ENCODE measurements around the gene PREPL. TPM values are rescaled to one million over a fixed set of nuclear protein-coding genes. Genes with fewer than 3 reads are reported as not detected.
A peak's percentile ranks its signal among the peaks of the same experiment; 100 is the strongest.

Gene PREPL
- total RNA-seq, 1 experiment from 2014 or later = 43.0 TPM

DNA sequence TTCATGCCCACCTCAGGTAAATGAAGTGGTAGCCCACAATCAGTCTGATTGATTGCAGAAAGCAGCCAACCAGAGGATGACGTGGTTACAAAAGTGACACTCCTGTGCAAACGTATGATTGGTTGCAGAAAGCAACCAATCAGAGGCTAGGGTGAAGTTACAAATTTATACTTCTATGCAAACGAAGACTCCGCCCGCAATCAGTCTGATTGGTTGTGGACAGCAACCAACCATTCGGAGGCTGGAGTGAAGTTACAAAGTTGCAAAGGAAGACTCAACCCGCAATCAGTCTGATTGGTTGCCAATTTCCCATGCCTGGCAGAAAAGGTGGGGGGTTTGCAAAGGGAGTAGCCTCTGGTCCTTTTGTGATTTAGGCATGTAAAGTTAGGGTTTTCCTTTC is 90.0 kb downstream of the PREPL start:
- H3K4me1 Mint-ChIP-seq (ENCODE audit: low read depth, unreplicated experiment) = peaks cover 60% of the 10 kb centered on the region
- BruUV-seq (replicated peaks) = no TSS peak
- no peaks in the 10 kb centered on the region for H3K27me3 Mint-ChIP-seq (ENCODE audit: unreplicated experiment)

DNA sequence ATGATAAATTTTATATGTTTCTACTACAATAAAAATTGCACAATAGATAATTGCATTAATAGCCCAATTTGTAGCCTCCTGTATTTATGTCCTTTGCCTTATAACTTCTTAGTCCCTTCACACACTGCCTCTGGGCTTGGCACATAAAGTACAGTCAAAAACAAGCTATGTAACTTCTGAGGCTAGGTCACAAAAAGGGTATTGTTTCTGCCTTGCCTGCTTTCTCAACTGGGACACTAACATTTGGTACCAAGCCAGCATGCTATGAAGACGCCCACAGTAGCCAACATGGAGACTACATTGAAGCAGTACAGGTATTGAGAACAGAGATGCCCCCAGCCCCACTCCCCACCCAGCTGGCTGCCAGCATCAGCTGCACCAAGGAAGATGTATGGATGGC is 91.5 kb downstream of the PREPL start:
- BruUV-seq (replicated peaks) = no TSS peak
- CTCF ChIA-PET = interaction anchor here (2.5 kb wide), 1 partner anchor 22 kb away, joined by 17 read pairs; no protein-coding TSS in a partner anchor
- Mint-ChIP-seq H3K36me3 (ENCODE audit: insufficient read depth, unreplicated experiment) (no peaks in the 10 kb centered on the region), H3K4me3 (ENCODE audit: low read depth, unreplicated experiment) (no peak overlapping the region), H3K27ac (ENCODE audit: unreplicated experiment) (no peak overlapping the region), H3K9me3 (ENCODE audit: low read depth, unreplicated experiment) (peaks cover 6% of the 10 kb centered on the region), H3K4me1 (ENCODE audit: low read depth, unreplicated experiment) (peaks cover 46% of the 10 kb centered on the region), H3K27me3 (ENCODE audit: unreplicated experiment) (no peaks in the 10 kb centered on the region)
- intact Hi-C loops (cut with micrococcal nuclease; ENCODE audit: unreplicated experiment) = loop anchor here (2.0 kb wide), 1 partner anchor 25 kb away; no protein-coding TSS in a partner anchor
- TF ChIP-seq, protein P1, sequence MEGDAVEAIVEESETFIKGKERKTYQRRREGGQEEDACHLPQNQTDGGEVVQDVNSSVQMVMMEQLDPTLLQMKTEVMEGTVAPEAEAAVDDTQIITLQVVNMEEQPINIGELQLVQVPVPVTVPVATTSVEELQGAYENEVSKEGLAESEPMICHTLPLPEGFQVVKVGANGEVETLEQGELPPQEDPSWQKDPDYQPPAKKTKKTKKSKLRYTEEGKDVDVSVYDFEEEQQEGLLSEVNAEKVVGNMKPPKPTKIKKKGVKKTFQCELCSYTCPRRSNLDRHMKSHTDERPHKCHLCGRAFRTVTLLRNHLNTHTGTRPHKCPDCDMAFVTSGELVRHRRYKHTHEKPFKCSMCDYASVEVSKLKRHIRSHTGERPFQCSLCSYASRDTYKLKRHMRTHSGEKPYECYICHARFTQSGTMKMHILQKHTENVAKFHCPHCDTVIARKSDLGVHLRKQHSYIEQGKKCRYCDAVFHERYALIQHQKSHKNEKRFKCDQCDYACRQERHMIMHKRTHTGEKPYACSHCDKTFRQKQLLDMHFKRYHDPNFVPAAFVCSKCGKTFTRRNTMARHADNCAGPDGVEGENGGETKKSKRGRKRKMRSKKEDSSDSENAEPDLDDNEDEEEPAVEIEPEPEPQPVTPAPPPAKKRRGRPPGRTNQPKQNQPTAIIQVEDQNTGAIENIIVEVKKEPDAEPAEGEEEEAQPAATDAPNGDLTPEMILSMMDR (IDR thresholded peaks at IDR 0.05; ENCODE audit: unreplicated experiment) = no peak
- DNase-seq = peak; percentile 32

More for the DNA sequence above, 90.0 kb downstream of the PREPL start:
- TF ChIP-seq, protein P1 (IDR thresholded peaks at IDR 0.05; ENCODE audit: unreplicated experiment) = no peak
- Mint-ChIP-seq H3K4me3 (ENCODE audit: low read depth, unreplicated experiment) (no peak overlapping the region), H3K27ac (ENCODE audit: unreplicated experiment) (no peak overlapping the region), H3K9me3 (ENCODE audit: low read depth, unreplicated experiment) (peaks cover 6% of the 10 kb centered on the region), H3K36me3 (ENCODE audit: insufficient read depth, unreplicated experiment) (peaks cover 8% of the 10 kb centered on the region)
- no peak for DNase-seq
- CTCF ChIA-PET = no interaction called here
- intact Hi-C loops (cut with micrococcal nuclease; ENCODE audit: unreplicated experiment) = no loop called here

DNA sequence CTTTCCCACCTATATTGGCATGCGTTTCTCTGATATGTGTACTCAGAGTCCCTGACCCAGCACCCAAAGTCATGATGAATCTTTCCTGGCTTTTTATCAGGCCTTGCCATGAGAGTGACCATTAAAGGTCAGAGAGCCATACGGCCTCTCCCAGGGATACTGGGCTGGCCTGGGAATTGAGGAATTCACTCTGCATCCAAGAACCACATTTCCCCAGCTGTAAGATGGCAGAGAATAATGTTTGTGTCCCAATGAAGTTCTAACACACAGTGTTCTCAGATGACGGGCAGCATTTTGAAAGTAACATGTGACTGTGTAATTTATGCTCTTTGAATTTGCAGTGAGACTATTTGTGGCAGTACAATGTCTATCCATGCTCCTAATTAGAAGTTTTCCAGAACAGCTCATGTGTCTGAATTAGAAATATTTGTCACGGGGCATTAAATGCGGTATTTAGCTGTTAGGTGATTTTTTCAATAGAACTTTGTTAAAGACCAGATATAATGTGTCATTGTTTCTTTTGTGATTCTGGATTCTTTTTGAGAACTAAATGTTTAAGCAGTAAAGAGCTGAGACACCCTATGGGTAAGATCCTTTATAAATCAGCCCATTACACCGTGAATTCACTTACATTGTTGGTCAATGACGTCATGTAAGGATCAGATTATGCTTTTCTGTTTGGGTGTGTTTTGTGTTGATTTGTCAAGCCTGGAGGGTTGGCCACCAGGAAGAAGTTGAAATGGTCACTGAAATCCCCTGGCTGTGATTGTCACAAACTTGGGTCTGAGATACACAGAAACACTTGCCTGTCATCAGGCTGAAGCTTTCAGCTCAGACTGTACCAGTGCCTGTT is 93.3 kb downstream of the PREPL start:
- no TSS peak for BruUV-seq (replicated peaks)
- TF ChIP-seq, protein P1 (IDR thresholded peaks at IDR 0.05; ENCODE audit: unreplicated experiment) = no peak
- peaks cover 46% of the 10 kb centered on the region for H3K4me1 Mint-ChIP-seq (ENCODE audit: low read depth, unreplicated experiment)
- intact Hi-C loops (cut with micrococcal nuclease; ENCODE audit: unreplicated experiment) = loop anchor here (2.0 kb wide), 1 partner anchor 23 kb away; no protein-coding TSS in a partner anchor
- H3K27me3 Mint-ChIP-seq (ENCODE audit: unreplicated experiment) = no peaks in the 10 kb centered on the region
- H3K4me3 Mint-ChIP-seq (ENCODE audit: low read depth, unreplicated experiment) = no peak overlapping the region
- H3K27ac Mint-ChIP-seq (ENCODE audit: unreplicated experiment) = peak overlapping the region; percentile 41
- H3K36me3 Mint-ChIP-seq (ENCODE audit: insufficient read depth, unreplicated experiment) = no peaks in the 10 kb centered on the region
- H3K9me3 Mint-ChIP-seq (ENCODE audit: low read depth, unreplicated experiment) = peaks cover 6% of the 10 kb centered on the region
- CTCF ChIA-PET = interaction anchor here (0.6 to 2.5 kb wide), 7 partner anchors 20 to 177 kb away, joined by 3 to 17 read pairs (median 4); no protein-coding TSS in a partner anchor
- DNase-seq = peak; percentile 32

Other genes starting within 250 kb of the PREPL start
- 73.4 and 75.0 TPM in 2 replicates for gene PPM1B, start 192.6 kb downstream of the PREPL start, total RNA-seq (2022)
- gene SLC3A1, start 86.0 kb downstream of the PREPL start, total RNA-seq (2022) = 7.5 and 10.5 TPM in 2 replicates
- gene CAMKMT, start 453 bp upstream of the PREPL start, total RNA-seq (2022) = 20.6 and 25.2 TPM in 2 replicates

Data from Calu3 (cell line).